Mammary epithelial cell (primary cell): ENCODE data around the gene SMIM5.
"Not testable (repeated sequence)": the region's sequence is repeated elsewhere in the genome, so short reads cannot be mapped to it uniquely, and the experiment has no call there.

ENCODE experiments used
- EZH2 ChIP-seq: IDR thresholded peaks from 2 replicates; pipeline ENCODE4 v1.6.1; 2012; ENCODE audit warnings: low read length, inconsistent platforms, borderline replicate concordance
- TF ChIP-seq, protein P1 (sequence below), 2 donors: IDR thresholded peaks in 1 of 2; conservative IDR thresholded peaks in 1 of 2; 2 replicates each; pipeline ENCODE4 v1.5.1; 2011 to 2012; ENCODE audit warnings: inconsistent platforms in 2 of 2, low read length in 2 of 2, mild to moderate bottlenecking in 2 of 2, control low read depth in 1 of 2, low read depth in 1 of 2; ENCODE audit not compliant: insufficient read depth in 1 of 2; ENCODE audit errors: extremely low read depth in 1 of 2

DNA sequence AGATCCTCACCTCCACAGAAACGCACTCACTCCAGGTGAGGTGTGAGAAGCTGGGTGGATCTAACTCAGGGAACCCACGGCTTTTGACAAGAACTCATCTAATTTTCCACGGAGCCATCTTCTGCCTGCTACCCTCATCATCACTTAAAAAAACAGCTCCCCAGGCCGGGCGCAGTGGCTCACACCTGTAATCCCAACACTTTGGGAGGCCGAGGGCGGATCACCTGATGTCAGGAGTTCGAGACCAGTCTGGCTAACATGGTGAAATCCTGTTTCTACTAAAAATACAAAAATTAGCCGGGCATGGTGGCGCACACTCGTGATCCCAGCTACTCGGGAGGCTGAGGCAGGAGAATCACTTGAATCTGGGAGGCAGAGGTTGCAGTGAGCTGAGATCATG is 4.8 kb downstream of the SMIM5 start:
- TF ChIP-seq, protein P1, sequence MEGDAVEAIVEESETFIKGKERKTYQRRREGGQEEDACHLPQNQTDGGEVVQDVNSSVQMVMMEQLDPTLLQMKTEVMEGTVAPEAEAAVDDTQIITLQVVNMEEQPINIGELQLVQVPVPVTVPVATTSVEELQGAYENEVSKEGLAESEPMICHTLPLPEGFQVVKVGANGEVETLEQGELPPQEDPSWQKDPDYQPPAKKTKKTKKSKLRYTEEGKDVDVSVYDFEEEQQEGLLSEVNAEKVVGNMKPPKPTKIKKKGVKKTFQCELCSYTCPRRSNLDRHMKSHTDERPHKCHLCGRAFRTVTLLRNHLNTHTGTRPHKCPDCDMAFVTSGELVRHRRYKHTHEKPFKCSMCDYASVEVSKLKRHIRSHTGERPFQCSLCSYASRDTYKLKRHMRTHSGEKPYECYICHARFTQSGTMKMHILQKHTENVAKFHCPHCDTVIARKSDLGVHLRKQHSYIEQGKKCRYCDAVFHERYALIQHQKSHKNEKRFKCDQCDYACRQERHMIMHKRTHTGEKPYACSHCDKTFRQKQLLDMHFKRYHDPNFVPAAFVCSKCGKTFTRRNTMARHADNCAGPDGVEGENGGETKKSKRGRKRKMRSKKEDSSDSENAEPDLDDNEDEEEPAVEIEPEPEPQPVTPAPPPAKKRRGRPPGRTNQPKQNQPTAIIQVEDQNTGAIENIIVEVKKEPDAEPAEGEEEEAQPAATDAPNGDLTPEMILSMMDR (conservative IDR thresholded peaks at IDR 0.05 in 1 of 2, IDR thresholded peaks at IDR 0.05 in 1 of 2; ENCODE audit: extremely low read depth in 1 of 2, insufficient read depth in 1 of 2, low read depth in 1 of 2, low read length in 2 of 2), result not testable (repeated sequence)
- not testable (repeated sequence) for TF ChIP-seq EZH2
